Hippocampal formation (tissue), 2 donors: ENCODE measurements around the gene GPN2.
"Not testable (repeated sequence)": the region's sequence is repeated elsewhere in the genome, so short reads cannot be mapped to it uniquely, and the experiment has no call there.

Source experiments
- DNase-seq, 2 donors: peaks; one replicate each; lab custom pipeline; 2025; lab: John Stamatoyannopoulos, UW

Gene GPN2

GRCh38 chr1:26857473-26858060, 32.5 kb downstream of the GPN2 start:
- DNase-seq: no peak

GRCh38 chr1:26856604-26857469, 33.2 kb downstream of the GPN2 start:
- DNase-seq: no peak

- DNase-seq: no peak
These were observed 33.9 kb downstream of the GPN2 start for GRCh38 chr1:26856181-26856580.

- no peak for DNase-seq
These were observed 34.4 kb downstream of the GPN2 start for GRCh38 chr1:26855636-26856035.

- DNase-seq: no peak
These were observed 35.2 kb downstream of the GPN2 start for GRCh38 chr1:26854906-26855305.

DNA sequence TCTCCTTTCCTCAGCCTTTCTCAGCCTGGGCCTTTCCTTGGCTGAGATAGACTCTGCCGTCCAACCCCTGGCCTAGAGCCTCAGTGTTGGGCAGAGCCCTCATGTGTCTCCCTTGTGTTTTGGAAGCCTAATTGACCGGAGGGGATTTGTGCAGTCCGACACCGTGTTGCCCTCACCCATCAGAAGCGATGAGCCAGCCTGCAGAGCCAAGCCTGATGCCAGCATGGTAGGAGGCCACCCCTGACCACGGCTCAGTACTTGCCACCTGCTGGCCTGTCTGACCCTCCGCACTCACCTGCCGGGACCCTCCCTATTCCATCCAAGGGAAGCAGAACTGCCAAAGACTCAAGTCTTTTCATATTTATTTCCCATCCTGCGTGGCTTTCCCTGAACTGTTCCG, 36.5 kb downstream of the GPN2 start:
- no peak for DNase-seq

DNA sequence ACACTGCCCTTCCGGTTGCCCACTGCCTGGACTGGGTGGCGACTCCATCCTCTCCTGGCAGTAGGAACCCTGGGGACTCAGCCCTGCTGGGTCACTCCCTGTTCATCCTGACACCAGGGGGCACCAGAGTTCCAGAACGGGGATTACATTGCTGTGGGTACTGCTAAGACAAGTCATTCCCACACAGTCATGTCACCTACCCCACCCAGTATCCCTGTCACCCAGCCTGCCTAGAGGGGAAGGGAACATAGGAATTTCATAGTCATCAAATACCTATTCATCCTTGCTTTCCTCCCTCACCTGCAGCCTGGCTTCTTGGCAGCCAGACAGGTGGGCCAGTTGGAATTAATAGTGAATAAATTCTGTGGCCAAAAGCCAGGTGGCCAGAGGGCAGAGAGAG, 36.9 kb downstream of the GPN2 start:
- peak in 1 of 2 donors; percentile 74 for DNase-seq

DNA sequence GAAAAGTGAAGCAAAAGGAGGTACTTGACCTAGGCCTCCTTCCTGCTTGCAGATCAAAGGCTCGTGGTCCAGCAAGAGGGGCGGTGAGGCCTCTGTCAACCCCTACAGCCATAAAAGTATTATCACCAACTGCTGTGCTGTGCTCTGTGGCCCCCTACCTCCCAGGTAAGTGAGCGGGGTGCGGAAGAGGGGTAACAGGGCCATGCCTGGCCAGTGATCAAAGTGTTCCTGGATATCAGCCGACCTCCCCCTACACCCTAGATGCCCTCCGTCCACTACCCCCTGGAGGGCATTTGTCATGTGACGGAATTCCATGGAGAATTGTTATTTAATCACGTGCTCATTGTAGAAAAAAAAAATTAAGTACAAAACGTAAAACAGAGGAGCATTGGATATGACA, 37.4 kb downstream of the GPN2 start:
- no peak for DNase-seq

DNA sequence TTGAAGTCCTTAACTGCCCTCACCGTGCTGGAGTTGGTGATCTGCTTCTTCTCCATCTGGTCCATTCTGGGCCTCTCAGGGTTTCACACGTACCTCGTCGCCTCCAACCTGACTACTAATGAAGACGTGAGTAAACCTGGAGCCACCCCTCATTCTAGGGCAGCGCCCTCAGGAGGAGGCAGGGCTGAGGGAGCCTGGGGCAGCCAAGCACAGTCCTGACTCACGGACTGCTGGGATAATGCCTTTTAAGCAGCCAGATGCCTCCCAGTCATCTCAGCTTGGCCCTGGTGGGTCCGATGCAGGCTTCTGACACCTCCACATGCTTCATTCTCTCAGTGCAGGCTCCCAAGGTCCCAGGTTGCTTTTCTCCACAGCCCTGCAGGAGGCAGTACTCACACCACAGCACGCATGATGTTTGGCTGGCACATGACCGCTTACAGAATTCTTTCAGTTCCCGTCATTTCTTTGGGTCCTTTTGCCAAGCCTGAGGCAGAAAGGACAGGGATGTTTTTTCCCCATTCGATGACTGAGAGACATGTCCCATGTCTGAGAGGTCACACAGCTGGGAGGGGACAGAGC, 38.9 kb downstream of the GPN2 start:
- no peak for DNase-seq

DNA sequence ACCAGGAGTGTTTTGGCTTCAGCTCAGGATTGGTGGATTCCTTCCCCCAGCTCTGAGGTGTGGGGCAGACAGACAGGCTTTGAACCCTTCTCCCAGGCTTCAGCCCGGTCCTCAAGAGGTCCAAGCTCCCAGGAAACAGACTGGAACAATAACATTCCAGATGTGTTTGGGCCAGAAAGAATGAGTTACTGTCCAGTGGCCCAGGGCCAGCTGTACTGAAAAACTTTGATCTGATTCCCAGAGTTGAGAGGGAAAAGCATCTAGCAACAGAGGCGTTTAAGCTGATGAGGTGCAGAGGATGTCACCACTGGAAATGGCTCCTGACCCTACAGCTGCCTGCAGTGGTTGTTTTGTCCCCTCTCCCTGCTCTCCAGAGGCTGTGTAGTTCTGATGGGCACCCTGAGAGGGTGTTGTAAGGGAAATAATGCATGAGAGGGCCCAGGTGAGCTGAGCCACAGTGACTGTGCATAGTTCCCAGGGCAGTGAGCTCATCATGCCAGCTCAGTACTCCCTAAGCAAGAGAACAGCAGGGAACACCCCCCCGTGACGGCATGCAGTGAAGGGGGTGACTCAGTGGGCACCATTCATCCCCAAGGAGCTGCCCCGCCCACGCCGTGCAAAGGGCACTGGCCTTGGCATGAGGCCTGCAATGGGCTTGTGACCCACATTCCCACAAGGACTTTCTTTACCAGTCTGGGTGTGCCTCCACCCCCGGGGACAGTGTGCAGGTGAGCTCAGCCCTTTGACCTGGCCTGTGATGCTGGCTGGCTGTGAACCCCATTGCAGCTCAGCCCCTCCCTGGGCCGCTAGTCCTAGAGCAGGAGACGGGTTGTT, 40.9 kb downstream of the GPN2 start:
- DNase-seq: no peak

DNA sequence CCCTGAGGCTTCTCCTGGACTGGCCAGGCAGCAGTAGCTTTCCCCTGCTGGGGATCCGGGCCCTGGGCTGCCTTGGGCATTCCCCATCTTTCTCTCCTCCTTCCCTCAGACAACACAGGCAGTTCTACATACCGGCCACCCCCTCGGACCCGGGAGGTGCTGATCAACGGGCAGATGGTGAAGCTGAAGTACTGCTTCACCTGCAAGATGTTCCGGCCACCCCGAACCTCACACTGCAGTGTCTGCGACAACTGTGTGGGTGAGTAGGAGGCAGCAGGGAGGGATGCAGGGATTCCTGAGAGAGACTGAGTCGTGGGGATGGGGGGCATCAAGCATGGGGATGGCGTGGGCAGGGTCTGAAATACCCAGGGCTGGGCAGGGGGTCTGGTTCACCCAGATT, 41.6 kb downstream of the GPN2 start:
- DNase-seq: no peak

DNA sequence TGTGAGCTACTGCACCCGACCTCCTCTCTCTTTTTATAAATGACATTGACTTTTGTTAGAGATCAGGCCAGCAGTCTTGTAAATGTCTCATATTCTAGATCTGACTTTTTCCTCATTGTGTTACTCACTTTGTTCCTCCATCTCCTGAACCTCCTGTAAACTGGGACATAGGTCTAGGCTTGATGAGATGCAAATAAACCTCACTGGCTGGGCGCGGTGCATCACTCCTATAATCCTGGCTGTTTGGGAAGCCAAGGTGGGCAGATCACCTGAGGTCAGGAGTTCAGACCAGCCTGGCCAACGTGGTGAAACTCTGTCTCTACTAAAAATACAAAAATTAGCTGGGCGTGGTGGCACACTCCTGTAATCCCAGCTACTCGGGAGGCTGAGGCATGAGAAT, 42.3 kb downstream of the GPN2 start:
- not testable (repeated sequence) for DNase-seq

DNA sequence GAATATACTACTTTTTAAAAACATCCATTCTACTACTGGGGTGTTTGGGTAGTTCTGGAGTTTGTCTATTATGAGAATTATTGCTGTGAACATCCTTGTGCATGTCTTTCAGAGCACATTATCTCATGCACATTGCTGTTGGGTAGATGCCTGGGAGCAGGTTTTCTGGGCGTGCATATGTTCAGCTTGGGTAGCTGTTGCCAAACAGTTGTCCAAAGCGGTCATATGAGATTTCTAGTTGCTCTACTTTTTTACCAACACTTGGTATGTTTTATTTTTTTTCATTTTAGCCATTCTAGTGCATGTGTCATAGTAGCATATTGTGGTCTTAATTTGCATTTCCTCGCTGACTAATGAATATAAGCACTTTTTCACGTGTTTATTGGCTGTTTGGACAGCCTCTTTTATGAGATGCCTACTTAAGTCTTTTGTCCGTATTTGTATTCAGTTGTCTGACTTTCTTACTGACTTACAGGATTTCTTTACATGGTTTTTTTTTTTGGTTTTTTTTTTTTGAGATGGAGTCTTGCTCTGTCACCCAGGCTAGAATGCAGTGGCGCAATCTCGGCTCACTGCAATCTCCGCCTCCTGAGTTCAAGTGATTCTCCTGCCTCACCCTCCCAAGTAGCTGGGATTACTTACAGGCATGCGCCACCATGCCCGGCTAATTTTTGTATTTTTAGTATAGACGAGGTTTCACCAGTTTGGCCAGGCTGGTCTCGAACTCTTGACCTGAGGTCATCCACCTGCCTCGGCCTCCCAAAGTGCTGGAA, 45.5 kb downstream of the GPN2 start:
- DNase-seq: no peak

DNA sequence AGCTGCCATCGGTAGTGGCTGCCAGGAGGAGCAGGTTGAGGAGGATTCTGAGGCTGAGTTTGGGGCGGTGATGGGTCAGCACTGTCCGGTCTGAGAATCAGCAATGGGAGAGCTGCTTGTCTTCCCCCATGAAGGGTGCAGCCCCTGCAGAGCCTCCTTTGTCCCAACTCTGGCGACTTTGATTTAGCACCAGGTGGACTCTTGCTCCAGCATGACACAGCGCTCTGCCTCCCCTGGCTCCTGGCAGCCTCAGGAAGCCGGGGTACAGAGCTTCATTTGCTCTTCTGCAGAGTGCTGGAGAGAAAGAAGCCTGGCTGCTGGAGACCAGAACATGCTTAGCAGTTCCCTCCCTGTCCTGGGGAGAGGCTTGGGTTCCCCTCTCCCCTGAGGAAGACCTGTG, 50.3 kb downstream of the GPN2 start:
- no peak for DNase-seq

GRCh38 chr1:26839339-26839722, 50.8 kb downstream of the GPN2 start:
- no peak for DNase-seq

- DNase-seq: no peak
These were observed 51.4 kb downstream of the GPN2 start for GRCh38 chr1:26838474-26839338.

DNA sequence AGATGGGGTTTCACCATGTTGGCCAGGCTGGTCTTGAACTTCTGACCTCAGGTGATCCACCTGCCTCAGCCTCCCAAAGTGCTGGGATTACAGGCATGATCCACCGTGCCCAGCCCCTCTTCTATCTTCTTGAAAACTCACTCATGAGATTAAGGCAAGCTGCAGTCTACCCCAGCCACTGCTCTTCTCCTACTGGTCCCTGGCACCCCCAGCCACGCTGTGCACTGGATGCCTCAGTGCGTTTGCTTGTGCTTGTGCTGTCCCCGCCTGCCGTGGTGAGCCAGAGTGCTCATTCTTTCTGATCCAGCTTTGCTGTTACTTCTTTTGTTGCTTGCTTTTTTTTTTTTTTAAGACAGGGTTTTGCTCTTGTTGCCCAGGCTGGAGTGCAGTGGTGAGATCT, 52.4 kb downstream of the GPN2 start:
- DNase-seq: not testable (repeated sequence)

GRCh38 chr1:26833432-26834405, 56.4 kb downstream of the GPN2 start:
- DNase-seq: no peak

GRCh38 chr1:26832249-26832960, 57.7 kb downstream of the GPN2 start:
- DNase-seq: no peak
